K562 (cell line): Measurements from ENCODE around the gene ASCC3. TPM values are rescaled to one million over a fixed set of nuclear protein-coding genes. Genes with fewer than 3 reads are reported as not detected.

Experiments
- ATAC-seq: fragments of 200-7000 bp; cut with Tn5 transposase; 3 replicates; pipeline ENCODE4 v1.9.1; 2020; ENCODE audit warnings: moderate library complexity
- BruUV-seq: library from RNA; stranded (reverse); fragments of 400-500 nt; replicated peaks from 2 replicates; lab custom pipeline; 2021; lab: Mats Ljungman, UMichigan
- CTCF ChIA-PET: fragments of 300-600 bp; formaldehyde crosslinking; extraction: SDS; loops from one replicate; lab custom pipeline; 2021; ENCODE audit warnings: low intra/inter-chr PET ratio; lab: Yijun Ruan, JAX
- POLR2A ChIA-PET: fragments of 300-600, 350-650 bp; sonication (Branson Sonifier 250); formaldehyde crosslinking; extraction: SDS; loops from one replicate; lab custom pipeline; 2021; ENCODE audit warnings: antibody characterized with exemption, inconsistent platforms; lab: Yijun Ruan, JAX
- DNase-seq, 4 experiments: peaks; one replicate each; pipeline versions ENCODE4 v3.0.0 to v3.0.0-alpha.2; 2011 to 2018; ENCODE audit warnings: low spot score in 3 of 4, mixed read lengths in 3 of 4; ENCODE audit errors: extremely low read depth in 1 of 4
- FAIRE-seq: peaks from 2 replicates; lab custom pipeline; 2011; peaks lifted over from hg19 to GRCh38; lab: Jason Lieb, UNC
- H2AFZ ChIP-seq: 2 replicates; pipeline ENCODE4 v1.6.0; 2011; ENCODE audit warnings: low read depth, low read length, control low read depth, inconsistent platforms
- H3K27ac ChIP-seq: fragments of 200-600 bp; 3 replicates; pipeline ENCODE4 v1.8.0; 2011; ENCODE audit warnings: low read depth, mild to moderate bottlenecking, control low read depth, inconsistent platforms, low read length, moderate library complexity, mixed read lengths; ENCODE audit errors: extremely low read depth
- H3K27me3 ChIP-seq, 2 experiments: fragments of 300-600 bp in 1 of 2; 2 replicates in 1 of 2; 3 replicates in 1 of 2; pipeline versions ENCODE4 v1.6.0 to v1.8.0; 2011; ENCODE audit warnings: inconsistent platforms in 2 of 2, low read length in 2 of 2, mild to moderate bottlenecking in 1 of 2, mixed read lengths in 1 of 2, moderate library complexity in 1 of 2; ENCODE audit not compliant: control insufficient read depth in 2 of 2, insufficient read depth in 2 of 2
- H3K36me3 ChIP-seq: fragments of 300-600 bp; 3 replicates; pipeline ENCODE4 v1.8.0; 2011; ENCODE audit warnings: mild to moderate bottlenecking, low read length, inconsistent platforms; ENCODE audit not compliant: control insufficient read depth, insufficient read depth
- H3K4me1 ChIP-seq, 2 experiments: fragments of 200-600 bp in 1 of 2; replicated peaks in 1 of 2; 2 replicates in 1 of 2; 3 replicates in 1 of 2; pipeline versions ENCODE4 v1.5.1 to v1.8.0; 2011; ENCODE audit warnings: inconsistent platforms in 2 of 2, low read length in 2 of 2, mild to moderate bottlenecking in 1 of 2, mixed read lengths in 1 of 2, moderate library complexity in 1 of 2; ENCODE audit not compliant: control insufficient read depth in 2 of 2, insufficient read depth in 2 of 2
- H3K4me2 ChIP-seq: 2 replicates; pipeline ENCODE4 v1.6.1; 2011; ENCODE audit warnings: low read length, control low read depth, inconsistent platforms, mixed read lengths; ENCODE audit not compliant: insufficient read depth
- H3K4me3 ChIP-seq: fragments of 200-600 bp; sonication (generic), shearing (Covaris generic); 2 replicates; pipeline ENCODE4 v1.5.1; 2016; ENCODE audit warnings: control low read depth, inconsistent platforms
- H3K79me2 ChIP-seq: fragments of 200-600 bp; 3 replicates; pipeline ENCODE4 v1.8.0; 2011; ENCODE audit warnings: low read length, inconsistent platforms; ENCODE audit not compliant: control insufficient read depth, insufficient read depth
- H3K9ac ChIP-seq, 2 experiments: 2 replicates each; pipeline versions ENCODE4 v1.6.0 to v1.6.1; 2011; ENCODE audit warnings: low read depth in 2 of 2, low read length in 2 of 2, control low read depth in 1 of 2, inconsistent platforms in 1 of 2, mild to moderate bottlenecking in 1 of 2, mixed read lengths in 1 of 2; ENCODE audit not compliant: insufficient read depth in 1 of 2
- H3K9me1 ChIP-seq: one replicate; pipeline ENCODE4 v1.6.0; 2011; ENCODE audit warnings: inconsistent platforms, mild to moderate bottlenecking, low read length, moderate library complexity; ENCODE audit not compliant: control insufficient read depth, insufficient read depth
- H3K9me3 ChIP-seq: replicated peaks from 2 replicates; pipeline ENCODE4 v1.5.1; 2011; ENCODE audit warnings: low read depth, low read length, inconsistent platforms; ENCODE audit not compliant: control insufficient read depth, insufficient read depth
- H4K20me1 ChIP-seq: replicated peaks from 2 replicates; pipeline ENCODE4 v1.6.1; 2011; ENCODE audit warnings: low read length, inconsistent platforms, mixed read lengths; ENCODE audit not compliant: control insufficient read depth, insufficient read depth
- ARID2 ChIP-seq: fragments of 450-650 bp; IDR thresholded peaks from 2 replicates; pipeline ENCODE4 v1.6.1; 2017; ENCODE audit warnings: antibody characterized with exemption, mild to moderate bottlenecking
- ATF1 ChIP-seq, 2 experiments: fragments of 450-650 bp in 1 of 2; IDR thresholded peaks; 2 replicates each; pipeline ENCODE4 v1.6.1; 2016; ENCODE audit warnings: missing compliant biosample characterization in 1 of 2, missing genetic modification characterization in 1 of 2
- CBX1 ChIP-seq: sonication (generic); IDR thresholded peaks from 2 replicates; pipeline ENCODE4 v1.6.1; 2016; ENCODE audit warnings: antibody characterized with exemption, low read depth, mild to moderate bottlenecking
- CREB3L1 ChIP-seq: fragments of 450-650 bp; IDR thresholded peaks from 2 replicates; pipeline ENCODE4 v1.6.1; 2014; ENCODE audit warnings: low read depth, mild to moderate bottlenecking, moderate library complexity, borderline replicate concordance
- DDX20 ChIP-seq: fragments of 450-650 bp; IDR thresholded peaks from 2 replicates; pipeline ENCODE4 v1.6.1; 2016; ENCODE audit warnings: missing genetic modification characterization, low read depth, mild to moderate bottlenecking, missing compliant biosample characterization, moderate library complexity
- GTF2F1 ChIP-seq: IDR thresholded peaks from 2 replicates; pipeline ENCODE4 v1.6.1; 2011; ENCODE audit warnings: low read depth, low read length, improper control_type of control experiment
- IFI16 ChIP-seq: fragments of 250-450 bp; sonication (Bioruptor Pico); IDR thresholded peaks from 2 replicates; pipeline ENCODE4 v2.1.2; 2022; ENCODE audit warnings: mild to moderate bottlenecking, inconsistent platforms
- MBD2 ChIP-seq: sonication (generic); IDR thresholded peaks from 2 replicates; pipeline ENCODE4 v1.6.1; 2016; ENCODE audit warnings: low read depth, borderline replicate concordance
- MTA1 ChIP-seq: fragments of 450-650 bp; IDR thresholded peaks from 2 replicates; pipeline ENCODE4 v1.6.1; 2017; ENCODE audit warnings: borderline replicate concordance
- RCOR1 ChIP-seq, 2 experiments: IDR thresholded peaks; 2 replicates each; pipeline ENCODE4 v1.6.1; 2012; ENCODE audit warnings: low read depth in 2 of 2, low read length in 2 of 2, borderline replicate concordance in 1 of 2, improper control_type of control experiment in 1 of 2
- RNF219 ChIP-seq: fragments of 250-450 bp; sonication (Bioruptor Pico); IDR thresholded peaks from 2 replicates; pipeline ENCODE4 v1.5.0; 2022; ENCODE audit warnings: mild to moderate bottlenecking
- SLC30A9 ChIP-seq: fragments of 250-450 bp; sonication (Bioruptor Pico); IDR thresholded peaks from 2 replicates; pipeline ENCODE4 v1.8.0; 2022; ENCODE audit warnings: mild to moderate bottlenecking, moderate library complexity
- STAG1 ChIP-seq: sonication (generic); formaldehyde crosslinking; IDR thresholded peaks from 2 replicates; pipeline ENCODE4 v1.5.0; 2020; ENCODE audit warnings: missing genetic modification reagents, borderline replicate concordance
- STAT5A ChIP-seq: IDR thresholded peaks from 2 replicates; pipeline ENCODE4 v1.6.1; 2012; ENCODE audit warnings: low read length, inconsistent platforms, borderline replicate concordance
- ZBED1 ChIP-seq: IDR thresholded peaks from 2 replicates; pipeline ENCODE4 v1.6.1; 2014
- ZNF224 ChIP-seq: sonication (generic); formaldehyde crosslinking; IDR thresholded peaks from 2 replicates; pipeline ENCODE4 v1.8.0; 2022; ENCODE audit warnings: mild to moderate bottlenecking, missing genetic modification reagents
- ZNF24 ChIP-seq: fragments of 450-650 bp; IDR thresholded peaks from 2 replicates; pipeline ENCODE4 v1.6.1; 2016
- ZNF77 ChIP-seq: fragments of 250-450 bp; sonication (Bioruptor Pico); IDR thresholded peaks from 2 replicates; pipeline ENCODE4 v1.5.0; 2020
- WGBS: fragments of 100-300 bp; shearing (Covaris generic); methylation state at CpG from one replicate; pipeline ENCODE4 v1.1.6; 2016; ENCODE audit warnings: low coverage, mixed read lengths; ENCODE audit not compliant: insufficient coverage; ENCODE audit errors: missing lambda C conversion rate; 5-methylcytosine and 5-hydroxymethylcytosine counted together
- in situ Hi-C: fragments of 300-500 bp; cut with MboI; formaldehyde crosslinking; loops from 4 replicates; pipeline ENCODE4 v1.15.0; 2018; ENCODE audit warnings: inconsistent platforms, mixed read lengths
- intact Hi-C: fragments of 100-400 bp; cut with micrococcal nuclease; formaldehyde crosslinking; loops from 2 replicates; pipeline ENCODE4 v1.14.2; 2022
- polyA plus RNA-seq, 8 experiments: library from polyadenylated mRNA; depleted of rRNA in 4 of 8; stranded (reverse) in 5 of 8; unstranded in 3 of 8; fragments of >200 nt; fragmentation: Nextera tagmentation in 2 of 8; fragmentation: Illumina TruSeq in 1 of 8; extraction: Ambion mirVana in 2 of 8; extraction: Trizol in 1 of 8; gene quantifications; 2 replicates each; pipeline versions ENCODE4 v1.2.1 to v1.2.3, GENCODE V29; 2011 to 2014; ENCODE audit warnings: inconsistent platforms in 1 of 8, missing spikeins in 1 of 8
- total RNA-seq, 7 experiments: library from RNA; depleted of rRNA in 6 of 7; stranded (reverse); fragments of >200 nt in 6 of 7; fragmentation: Illumina TruSeq in 2 of 7; extraction: Trizol in 2 of 7; gene quantifications; 2 replicates each; pipeline versions ENCODE4 v1.2.1 to v1.2.3, GENCODE V29; 2011 to 2021; ENCODE audit warnings: low replicate concordance in 1 of 7

The ASCC3 gene
- total and polyA plus RNA-seq, 9 of the 15 experiments (the other 6 are each of a cell fraction or from before 2014, with no cell fraction given), result 16.1 to 56.1 (median 33.9) TPM

GRCh38 chr6:100518588-100518987, 362.5 kb downstream of the ASCC3 start (continued):
- TF ChIP-seq DDX20 (tag), result no peak
- TF ChIP-seq STAT5A, result no peak
- TF ChIP-seq SLC30A9, result no peak

- no TSS peak for BruUV-seq
- DNase-seq, result no peak
- TF ChIP-seq ATF1 (CRISPR knock-in tag; IDR thresholded peaks at IDR 0.05) (no peak), ATF1 (tag; IDR thresholded peaks at IDR 0.05) (no peak), MTA1 (no peak), ZNF224 (CRISPR knock-in tag) (no peak), ZNF24 (no peak), CREB3L1 (no peak), ARID2 (no peak), GTF2F1 (no peak), STAG1 (CRISPR knock-in tag) (no peak), MBD2 (no peak), IFI16 (CRISPR knock-in tag) (no peak), ZNF77 (CRISPR knock-in tag) (no peak), CBX1 (no peak), ZBED1 (no peak), RCOR1 (IDR thresholded peaks at IDR 0.05; ENCODE audit: borderline replicate concordance in 1 of 2, low read depth in 2 of 2, low read length in 2 of 2) (no peak), RNF219 (no peak)
- intact Hi-C loops, result no loop called here
- H3K9me1 ChIP-seq, result no peaks in the 10 kb centered on the region
- no peaks in the 10 kb centered on the region for H3K79me2 ChIP-seq
- H2AFZ ChIP-seq, result no peak overlapping the region
- no peak overlapping the region for H3K4me3 ChIP-seq
- H4K20me1 ChIP-seq, result no peaks in the 10 kb centered on the region
- no peak overlapping the region for H3K9ac ChIP-seq
- H3K4me1 ChIP-seq, result no peaks in the 10 kb centered on the region
- no peak overlapping the region for H3K4me2 ChIP-seq
- H3K27ac ChIP-seq, result no peak overlapping the region
- FAIRE-seq, result no peak
- ATAC-seq, result no peak
- no peaks in the 10 kb centered on the region for H3K27me3 ChIP-seq
- H3K36me3 ChIP-seq, result peaks cover 14% of the 10 kb centered on the region; the same call in 2 of the 3 replicates
- 100% methylated on average over 1 of the region's 1 CpG for WGBS
- POLR2A ChIA-PET, result interaction anchor here (0.7 kb wide), 1 partner anchor 64 kb away, joined by 4 read pairs; no protein-coding TSS in a partner anchor
- no peaks in the 10 kb centered on the region for H3K9me3 ChIP-seq
- CTCF ChIA-PET, result no interaction called here
- in situ Hi-C loops, result no loop called here
Measured at GRCh38 chr6:100517633-100518032, 363.5 kb downstream of the ASCC3 start.
